Stomach (tissue), 9 donors: ENCODE measurements around the gene VSTM2L. TPM values are rescaled to one million over a fixed set of nuclear protein-coding genes. Genes with fewer than 3 reads are reported as not detected.

Source experiments
- DNase-seq, 2 donors: peaks; one replicate each; pipeline versions ENCODE4 v3.0.0 to v3.0.0-alpha.2; 2013 to 2019
- H3K27ac ChIP-seq, 5 donors: fragments of 200-600 bp in 4 of 5; sonication (generic) in 4 of 5; one replicate each; pipeline ENCODE4 v1.5.1; 2013 to 2019; ENCODE audit warnings: mild to moderate bottlenecking in 1 of 5, moderate library complexity in 1 of 5
- H3K27me3 ChIP-seq, 3 donors: fragments of 200-600 bp; sonication (generic); one replicate each; pipeline ENCODE4 v1.5.1; 2017 to 2019; ENCODE audit warnings: mixed run types in 1 of 3
- H3K36me3 ChIP-seq, 4 donors: fragments of 200-600 bp; sonication (generic); 1 replicate in 3 of 4; 2 replicates in 1 of 4; pipeline ENCODE4 v1.5.1; 2016 to 2019
- H3K4me1 ChIP-seq, 4 donors: fragments of 200-600 bp; sonication (generic); one replicate each; pipeline ENCODE4 v1.5.1; 2016 to 2019
- H3K4me3 ChIP-seq, 4 donors: fragments of 200-600 bp; sonication (generic) in 3 of 4; one replicate each; pipeline ENCODE4 v1.5.1; 2016 to 2019; ENCODE audit warnings: mild to moderate bottlenecking in 1 of 4
- H3K9me3 ChIP-seq, 4 donors: fragments of 200-600 bp; sonication (generic); one replicate each; pipeline ENCODE4 v1.5.1; 2016 to 2019
- EP300 ChIP-seq: sonication (generic); formaldehyde crosslinking; IDR thresholded peaks from one replicate; pipeline ENCODE4 v1.6.1; 2017; ENCODE audit warnings: antibody characterized with exemption
- POLR2A ChIP-seq, 4 donors: fragments of 450-650 bp; IDR thresholded peaks; one replicate each; pipeline ENCODE4 v1.6.1; 2016; ENCODE audit warnings: antibody characterized with exemption in 4 of 4, control low read depth in 2 of 4, mild to moderate bottlenecking in 1 of 4, moderate library complexity in 1 of 4
- POLR2AphosphoS5 ChIP-seq, 3 donors: sonication (generic); formaldehyde crosslinking; IDR thresholded peaks; one replicate each; pipeline ENCODE4 v1.6.1; 2016; ENCODE audit warnings: antibody characterized with exemption in 3 of 3
- WGBS, 5 donors: extraction: QIAGEN DNeasy Blood & Tissue Kit in 3 of 5; methylation state at CpG; one replicate each; pipeline versions ENCODE4 v1.1.5 to v1.1.7; 2013 to 2018; 5-methylcytosine and 5-hydroxymethylcytosine counted together
- intact Hi-C: fragments of 100-400 bp; cut with DNase I; formaldehyde crosslinking; loops from one replicate; pipeline ENCODE4 v1.15.1; 2023; ENCODE audit warnings: low total_unique reads
- polyA plus RNA-seq, 3 donors: library from polyadenylated mRNA; stranded (reverse); fragments of 200-250 nt; gene quantifications; one replicate each; pipeline ENCODE4 v1.2.3, GENCODE V29; 2013
- total RNA-seq, 5 donors: library from RNA; depleted of rRNA; stranded (reverse); fragments of >200 nt; gene quantifications; one replicate each; pipeline versions ENCODE4 v1.1.0 to v1.2.3, GENCODE V29; 2014 to 2016
- TF ChIP-seq, protein P1 (sequence below), 7 experiments: fragments of 450-650 bp in 4 of 7; fragments of 200-600 bp in 3 of 7; sonication (generic) in 3 of 7; IDR thresholded peaks; one replicate each; pipeline ENCODE4 v1.5.1; 2016 to 2019; ENCODE audit warnings: antibody characterized with exemption in 7 of 7, control low read depth in 2 of 7, mild to moderate bottlenecking in 1 of 7
- donor health status: healthy with polysubstance abuse.
- donor health status: Bipolar disorder and iron deficiency.
- donor health status: healthy.

The VSTM2L gene
- total and polyA plus RNA-seq, 8 donors, result 1.1 to 18.3 (median 3.4) TPM; not detected in 2

GRCh38 chr20:37931153-37931922, 28.4 kb downstream of the VSTM2L start:
- H3K27me3 ChIP-seq, result peaks cover 0 to 18% (median 0%) of the 10 kb centered on the region in 3 donors
- intact Hi-C loops, result no loop called here
- WGBS, 5 donors, result 74 to 85% (median 81%) methylated on average over 18 to 27 of the region's 27 CpGs
- H3K4me3 ChIP-seq, result no peak overlapping the region
- H3K36me3 ChIP-seq, result no peaks in the 10 kb centered on the region
- no peak overlapping the region for H3K27ac ChIP-seq
- no peak for DNase-seq
- H3K9me3 ChIP-seq, result no peaks in the 10 kb centered on the region
- TF ChIP-seq POLR2AphosphoS5 (IDR thresholded peaks at IDR 0.05) (no peak), EP300 (no peak), POLR2A (IDR thresholded peaks at IDR 0.05) (no peak)
- TF ChIP-seq, protein P1, sequence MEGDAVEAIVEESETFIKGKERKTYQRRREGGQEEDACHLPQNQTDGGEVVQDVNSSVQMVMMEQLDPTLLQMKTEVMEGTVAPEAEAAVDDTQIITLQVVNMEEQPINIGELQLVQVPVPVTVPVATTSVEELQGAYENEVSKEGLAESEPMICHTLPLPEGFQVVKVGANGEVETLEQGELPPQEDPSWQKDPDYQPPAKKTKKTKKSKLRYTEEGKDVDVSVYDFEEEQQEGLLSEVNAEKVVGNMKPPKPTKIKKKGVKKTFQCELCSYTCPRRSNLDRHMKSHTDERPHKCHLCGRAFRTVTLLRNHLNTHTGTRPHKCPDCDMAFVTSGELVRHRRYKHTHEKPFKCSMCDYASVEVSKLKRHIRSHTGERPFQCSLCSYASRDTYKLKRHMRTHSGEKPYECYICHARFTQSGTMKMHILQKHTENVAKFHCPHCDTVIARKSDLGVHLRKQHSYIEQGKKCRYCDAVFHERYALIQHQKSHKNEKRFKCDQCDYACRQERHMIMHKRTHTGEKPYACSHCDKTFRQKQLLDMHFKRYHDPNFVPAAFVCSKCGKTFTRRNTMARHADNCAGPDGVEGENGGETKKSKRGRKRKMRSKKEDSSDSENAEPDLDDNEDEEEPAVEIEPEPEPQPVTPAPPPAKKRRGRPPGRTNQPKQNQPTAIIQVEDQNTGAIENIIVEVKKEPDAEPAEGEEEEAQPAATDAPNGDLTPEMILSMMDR (IDR thresholded peaks at IDR 0.05), result no peak
- no peaks in the 10 kb centered on the region for H3K4me1 ChIP-seq

GRCh38 chr20:37932074-37932473, 29.1 kb downstream of the VSTM2L start:
- peaks cover 0 to 18% (median 0%) of the 10 kb centered on the region in 3 donors for H3K27me3 ChIP-seq
- intact Hi-C loops, result no loop called here
- 86 to 100% (median 89%) methylated on average over 1 to 8 of the region's 8 CpGs for WGBS, 5 donors
- TF ChIP-seq POLR2A (IDR thresholded peaks at IDR 0.05) (no peak), EP300 (no peak), POLR2AphosphoS5 (IDR thresholded peaks at IDR 0.05) (no peak)
- TF ChIP-seq, protein P1 (IDR thresholded peaks at IDR 0.05), result no peak
- no peaks in the 10 kb centered on the region for H3K9me3 ChIP-seq
- no peak for DNase-seq
- H3K4me1 ChIP-seq, result no peaks in the 10 kb centered on the region
- no peak overlapping the region for H3K27ac ChIP-seq
- H3K4me3 ChIP-seq, result no peak overlapping the region
- H3K36me3 ChIP-seq, result no peaks in the 10 kb centered on the region

GRCh38 chr20:37932919-37933318, 30.0 kb downstream of the VSTM2L start:
- DNase-seq, result peak in 1 of 2 donors; percentile 50
- Histone ChIP-seq H3K27me3 (peaks cover 0 to 18% (median 0%) of the 10 kb centered on the region in 3 donors), H3K4me3 (no peak overlapping the region), H3K4me1 (no peaks in the 10 kb centered on the region), H3K36me3 (no peaks in the 10 kb centered on the region), H3K27ac (no peak overlapping the region), H3K9me3 (no peaks in the 10 kb centered on the region)
- 19 to 46% (median 37%) methylated on average over 4 of the region's 4 CpGs; no CpG with 5 or more reads in 1 of the 5 donors for WGBS, 5 donors
- intact Hi-C loops, result no loop called here
- TF ChIP-seq EP300 (no peak), POLR2A (IDR thresholded peaks at IDR 0.05) (no peak), POLR2AphosphoS5 (IDR thresholded peaks at IDR 0.05) (no peak)
- TF ChIP-seq, protein P1 (IDR thresholded peaks at IDR 0.05), result no peak

- TF ChIP-seq EP300, result no peak
- TF ChIP-seq POLR2AphosphoS5 (IDR thresholded peaks at IDR 0.05), result no peak
- TF ChIP-seq, protein P1 (IDR thresholded peaks at IDR 0.05), result no peak
- TF ChIP-seq POLR2A (IDR thresholded peaks at IDR 0.05), result no peak
- intact Hi-C loops, result no loop called here
- Histone ChIP-seq H3K4me3 (no peak overlapping the region), H3K36me3 (no peaks in the 10 kb centered on the region), H3K9me3 (no peaks in the 10 kb centered on the region), H3K27me3 (peaks cover 0 to 18% (median 0%) of the 10 kb centered on the region in 3 donors), H3K27ac (no peak overlapping the region), H3K4me1 (no peaks in the 10 kb centered on the region)
- WGBS, 5 donors, result 87 to 90% (median 89%) methylated on average over 14 to 15 of the region's 15 CpGs
- no peak for DNase-seq
Observed at GRCh38 chr20:37933786-37934633, 31.1 kb downstream of the VSTM2L start.
